HEK293 (cell line): ENCODE measurements around the gene B2M.

Experiments used
- CTCF ChIP-seq: fragments of 450-650 bp; formaldehyde crosslinking; IDR thresholded peaks from 2 replicates; pipeline ENCODE4 v1.5.1; 2016; ENCODE audit warnings: missing biosample characterization, missing genetic modification characterization
- GLIS2 ChIP-seq: fragments of 450-650 bp; formaldehyde crosslinking; IDR thresholded peaks from 2 replicates; pipeline ENCODE4 v1.5.1; 2016; ENCODE audit warnings: missing biosample characterization, missing genetic modification characterization
- RBAK ChIP-seq: fragments of 450-650 bp; formaldehyde crosslinking; IDR thresholded peaks from 2 replicates; pipeline ENCODE4 v1.5.1; 2016; ENCODE audit warnings: missing biosample characterization, missing genetic modification characterization
- REST ChIP-seq: fragments of 450-650 bp; formaldehyde crosslinking; IDR thresholded peaks from 2 replicates; pipeline ENCODE4 v1.5.1; 2016; ENCODE audit warnings: missing biosample characterization, missing genetic modification characterization
- SCRT1 ChIP-seq: fragments of 450-650 bp; formaldehyde crosslinking; IDR thresholded peaks from 2 replicates; pipeline ENCODE4 v1.5.1; 2016; ENCODE audit warnings: missing biosample characterization, missing genetic modification characterization, borderline replicate concordance
- ZBTB21 ChIP-seq: fragments of 450-650 bp; formaldehyde crosslinking; IDR thresholded peaks from 2 replicates; pipeline ENCODE4 v1.5.1; 2017; ENCODE audit warnings: missing biosample characterization, missing genetic modification characterization
- ZNF157 ChIP-seq: fragments of 450-650 bp; formaldehyde crosslinking; IDR thresholded peaks from 2 replicates; pipeline ENCODE4 v1.5.1; 2016; ENCODE audit warnings: missing biosample characterization, missing genetic modification characterization
- ZNF366 ChIP-seq: fragments of 450-650 bp; formaldehyde crosslinking; conservative IDR thresholded peaks from 2 replicates; pipeline ENCODE4 v1.5.1; 2016; ENCODE audit warnings: missing biosample characterization, missing genetic modification characterization
- ZNF416 ChIP-seq: fragments of 450-650 bp; formaldehyde crosslinking; IDR thresholded peaks from 2 replicates; pipeline ENCODE4 v1.5.1; 2016; ENCODE audit warnings: missing biosample characterization, missing genetic modification characterization
- ZNF510 ChIP-seq: fragments of 450-650 bp; formaldehyde crosslinking; IDR thresholded peaks from 2 replicates; pipeline ENCODE4 v1.5.1; 2018; ENCODE audit warnings: mild to moderate bottlenecking, missing genetic modification characterization, missing biosample characterization; ENCODE audit not compliant: insufficient replicate concordance
- ZNF555 ChIP-seq: fragments of 450-650 bp; formaldehyde crosslinking; conservative IDR thresholded peaks from 2 replicates; pipeline ENCODE4 v1.5.1; 2017; ENCODE audit warnings: missing biosample characterization, mild to moderate bottlenecking, missing genetic modification characterization, inconsistent platforms
- ZNF768 ChIP-seq: fragments of 450-650 bp; formaldehyde crosslinking; IDR thresholded peaks from 2 replicates; pipeline ENCODE4 v1.5.1; 2018; ENCODE audit warnings: missing biosample characterization, mild to moderate bottlenecking, missing genetic modification characterization
- TF ChIP-seq, protein P1 (sequence below): fragments of 450-650 bp; formaldehyde crosslinking; IDR thresholded peaks from 2 replicates; pipeline ENCODE4 v1.5.1; 2016; ENCODE audit warnings: missing biosample characterization, missing genetic modification characterization
- TF ChIP-seq, protein P2 (sequence below): fragments of 450-650 bp; formaldehyde crosslinking; optimal IDR thresholded peaks from 2 replicates; pipeline ENCODE3; 2016; ENCODE audit warnings: missing biosample characterization, mild to moderate bottlenecking, missing genetic modification characterization

DNA sequence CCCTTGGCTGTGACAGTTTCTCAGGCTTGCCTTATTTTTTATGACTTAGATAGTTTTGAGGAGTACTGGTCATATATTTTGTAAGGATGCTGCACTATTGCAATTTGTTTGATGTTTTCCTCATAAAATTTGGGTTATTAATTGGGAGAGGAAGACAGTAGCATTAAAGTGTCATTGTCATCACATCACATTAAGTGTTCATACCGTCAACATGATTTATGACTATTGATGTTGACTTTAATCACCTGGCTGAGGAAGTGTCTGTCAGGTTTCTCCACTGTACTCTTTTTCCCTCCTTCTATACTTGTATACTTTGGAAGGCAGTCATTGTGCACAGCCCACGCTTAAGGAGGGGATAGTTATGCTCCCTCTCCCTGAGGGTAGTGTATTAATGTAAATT lies 51.9 kb downstream of the B2M start:
- TF ChIP-seq ZNF510 (tag by site-specific recombination) = no peak
- no peak for TF ChIP-seq ZNF768
- no peak for TF ChIP-seq ZNF366 (tag by site-specific recombination)
- TF ChIP-seq ZBTB21 = no peak
- no peak for TF ChIP-seq GLIS2 (tag by site-specific recombination)
- TF ChIP-seq ZNF555 (tag by site-specific recombination) = no peak
- TF ChIP-seq CTCF (tag by site-specific recombination) = no peak
- no peak for TF ChIP-seq REST
- no peak for TF ChIP-seq ZNF416
- TF ChIP-seq ZNF157 (tag by site-specific recombination) = no peak
- TF ChIP-seq, protein P1, sequence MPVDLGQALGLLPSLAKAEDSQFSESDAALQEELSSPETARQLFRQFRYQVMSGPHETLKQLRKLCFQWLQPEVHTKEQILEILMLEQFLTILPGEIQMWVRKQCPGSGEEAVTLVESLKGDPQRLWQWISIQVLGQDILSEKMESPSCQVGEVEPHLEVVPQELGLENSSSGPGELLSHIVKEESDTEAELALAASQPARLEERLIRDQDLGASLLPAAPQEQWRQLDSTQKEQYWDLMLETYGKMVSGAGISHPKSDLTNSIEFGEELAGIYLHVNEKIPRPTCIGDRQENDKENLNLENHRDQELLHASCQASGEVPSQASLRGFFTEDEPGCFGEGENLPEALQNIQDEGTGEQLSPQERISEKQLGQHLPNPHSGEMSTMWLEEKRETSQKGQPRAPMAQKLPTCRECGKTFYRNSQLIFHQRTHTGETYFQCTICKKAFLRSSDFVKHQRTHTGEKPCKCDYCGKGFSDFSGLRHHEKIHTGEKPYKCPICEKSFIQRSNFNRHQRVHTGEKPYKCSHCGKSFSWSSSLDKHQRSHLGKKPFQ = no peak
- no peak for TF ChIP-seq SCRT1 (tag by site-specific recombination)
- TF ChIP-seq, protein P2, sequence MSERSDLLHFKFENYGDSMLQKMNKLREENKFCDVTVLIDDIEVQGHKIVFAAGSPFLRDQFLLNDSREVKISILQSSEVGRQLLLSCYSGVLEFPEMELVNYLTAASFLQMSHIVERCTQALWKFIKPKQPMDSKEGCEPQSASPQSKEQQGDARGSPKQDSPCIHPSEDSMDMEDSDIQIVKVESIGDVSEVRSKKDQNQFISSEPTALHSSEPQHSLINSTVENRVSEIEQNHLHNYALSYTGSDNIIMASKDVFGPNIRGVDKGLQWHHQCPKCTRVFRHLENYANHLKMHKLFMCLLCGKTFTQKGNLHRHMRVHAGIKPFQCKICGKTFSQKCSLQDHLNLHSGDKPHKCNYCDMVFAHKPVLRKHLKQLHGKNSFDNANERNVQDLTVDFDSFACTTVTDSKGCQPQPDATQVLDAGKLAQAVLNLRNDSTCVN (tag by site-specific recombination) = no peak
- no peak for TF ChIP-seq RBAK (tag by site-specific recombination)
